GM18526 (cell line): ENCODE measurements around the gene PRAC2.

ENCODE experiments used
- POLR2A ChIP-seq: IDR thresholded peaks from 3 replicates; pipeline ENCODE4 v1.6.1; 2011; ENCODE audit not compliant: insufficient read length; ENCODE audit errors: extremely low read depth

The PRAC2 gene

GRCh38 chr17:48726114-48726915, 3.3 kb downstream of the PRAC2 start:
- TF ChIP-seq POLR2A: no peak

- no peak for TF ChIP-seq POLR2A
Measured at GRCh38 chr17:48726916-48727286, 3.9 kb downstream of the PRAC2 start.

GRCh38 chr17:48727415-48728175, 4.6 kb downstream of the PRAC2 start:
- no peak for TF ChIP-seq POLR2A

DNA sequence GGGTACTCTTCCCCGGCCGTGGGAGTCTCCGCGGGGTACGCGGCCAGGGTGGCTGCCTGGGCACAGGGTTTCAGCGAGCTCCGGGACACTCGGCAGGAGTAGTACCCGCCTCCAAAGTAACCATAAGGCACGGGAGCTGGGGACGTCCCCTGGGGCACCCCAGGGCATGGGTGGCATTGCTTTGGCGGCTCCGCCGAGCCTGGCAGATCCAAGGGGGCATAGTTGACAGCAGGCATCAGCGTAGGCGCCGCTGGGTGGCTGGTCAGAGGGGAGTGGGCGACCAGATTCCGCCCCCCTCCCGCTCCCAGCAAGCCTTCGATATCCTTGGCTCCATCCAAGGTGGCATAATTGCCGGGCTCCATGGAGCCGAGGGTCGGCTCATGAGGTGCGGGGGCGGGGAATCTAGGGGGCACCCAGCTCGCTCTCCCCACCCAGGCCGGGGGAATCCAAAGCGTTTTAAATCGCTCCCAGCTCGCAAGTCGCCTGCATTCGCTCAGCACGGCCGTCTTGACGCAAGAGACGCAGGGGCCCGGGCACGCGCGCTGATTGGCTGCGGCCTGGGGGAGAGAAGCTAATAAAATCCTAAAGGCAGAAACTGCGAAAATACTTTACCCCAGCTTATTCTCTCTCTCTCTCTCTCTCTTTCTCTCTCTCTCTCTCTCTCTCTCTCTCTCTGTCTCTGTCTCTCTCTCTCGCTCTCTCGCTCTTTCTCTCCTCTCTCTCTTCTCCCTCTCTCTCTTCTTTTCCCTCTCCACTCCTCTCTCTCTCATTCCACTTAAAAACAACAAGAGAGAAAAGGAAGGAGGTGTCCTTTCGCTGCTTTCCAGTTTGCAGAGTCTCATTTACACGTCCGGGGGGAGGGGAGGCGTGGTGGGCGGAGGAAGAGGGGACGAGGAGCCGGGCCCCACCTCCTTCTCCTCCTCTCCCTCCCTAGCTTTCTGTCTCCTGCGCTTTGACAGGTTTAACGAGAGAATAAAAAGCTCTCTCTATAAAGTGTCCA, 5.5 kb downstream of the PRAC2 start, which contains the start of gene HOXB13:
TSS of gene HOXB13 (minus strand) at position 519 of the 1,000 bp plus-strand sequence. CDS start at position 362, 157 bp downstream.
- no peak for TF ChIP-seq POLR2A

GRCh38 chr17:48729335-48730239, 6.6 kb downstream of the PRAC2 start:
- no peak for TF ChIP-seq POLR2A

- no peak for TF ChIP-seq POLR2A
Measured at GRCh38 chr17:48730240-48730550, 7.2 kb downstream of the PRAC2 start.

GRCh38 chr17:48731355-48731754, 8.4 kb downstream of the PRAC2 start:
- TF ChIP-seq POLR2A: no peak

- no peak for TF ChIP-seq POLR2A
Measured at GRCh38 chr17:48732688-48733629, 10.0 kb downstream of the PRAC2 start.

GRCh38 chr17:48733632-48734328, 10.8 kb downstream of the PRAC2 start:
- TF ChIP-seq POLR2A: no peak

- no peak for TF ChIP-seq POLR2A
Measured at GRCh38 chr17:48734333-48735061, 11.5 kb downstream of the PRAC2 start.

DNA sequence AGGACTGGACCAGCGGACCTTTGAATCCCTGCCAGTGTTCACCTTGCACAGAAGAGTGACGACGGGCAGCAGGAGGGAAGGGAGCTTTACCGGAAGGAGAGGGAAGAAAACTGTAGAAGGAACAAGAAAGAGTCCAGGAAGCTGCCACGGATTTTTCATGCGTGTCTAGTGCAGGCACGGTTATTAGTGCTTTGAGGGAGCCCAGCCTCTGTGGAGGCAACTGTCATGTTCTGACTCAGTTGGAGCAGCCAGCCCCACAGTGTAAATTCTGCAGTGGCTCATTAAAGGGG, 12.0 kb downstream of the PRAC2 start:
- no peak for TF ChIP-seq POLR2A
